Neural cell (in vitro differentiated cells): Measurements from ENCODE around the gene DDX53. TPM values are rescaled to one million over a fixed set of nuclear protein-coding genes. Genes with fewer than 3 reads are reported as not detected.

Source experiments
- H2AFZ ChIP-seq: fragments of 200-600, 300-800 bp; sonication (generic), shearing (Covaris generic); 2 replicates; pipeline ENCODE4 v1.6.0; 2014; ENCODE audit warnings: low read depth, mild to moderate bottlenecking, antibody characterized with exemption, low read length, moderate library complexity
- H3F3A ChIP-seq: fragments of 200-600 bp; shearing (Covaris generic); 2 replicates; pipeline ENCODE4 v1.6.1; 2016; ENCODE audit warnings: mild to moderate bottlenecking, moderate library complexity, mixed read lengths, antibody characterized with exemption, low read length; ENCODE audit not compliant: insufficient read depth, poor library complexity, severe bottlenecking
- H3K27ac ChIP-seq: fragments of 200-600, 300-800 bp; sonication (generic), shearing (Covaris generic); 2 replicates; pipeline ENCODE4 v1.5.1; 2014; ENCODE audit warnings: mild to moderate bottlenecking, low read length, moderate library complexity
- H3K27me3 ChIP-seq: fragments of 300-800, 200-600 bp; sonication (generic), shearing (Covaris generic); 2 replicates; pipeline ENCODE4 v1.6.0; 2014; ENCODE audit warnings: mild to moderate bottlenecking, low read depth, low read length, moderate library complexity; ENCODE audit not compliant: insufficient read depth
- H3K36me3 ChIP-seq: fragments of 300-800, 200-600 bp; sonication (generic), shearing (Covaris generic); 2 replicates; pipeline ENCODE4 v1.5.1; 2014; ENCODE audit warnings: mild to moderate bottlenecking, antibody characterized with exemption, low read length, moderate library complexity; ENCODE audit not compliant: insufficient read depth
- H3K4me2 ChIP-seq: fragments of 300-800, 200-600 bp; sonication (generic), shearing (Covaris generic); 2 replicates; pipeline ENCODE4 v1.6.0; 2014; ENCODE audit warnings: mild to moderate bottlenecking, low read length
- H3K4me3 ChIP-seq: fragments of 300-800, 200-600 bp; sonication (generic), shearing (Covaris generic); 2 replicates; pipeline ENCODE4 v1.5.1; 2014; ENCODE audit warnings: mild to moderate bottlenecking, low read length, moderate library complexity
- H3K79me2 ChIP-seq: fragments of 200-600 bp; shearing (Covaris generic); replicated peaks from 2 replicates; pipeline ENCODE4 v1.6.0; 2014; ENCODE audit warnings: mild to moderate bottlenecking, low read length, moderate library complexity; ENCODE audit not compliant: insufficient read depth
- H3K9ac ChIP-seq: fragments of 300-800, 200-600 bp; sonication (generic), shearing (Covaris generic); 2 replicates; pipeline ENCODE4 v1.6.1; 2016; ENCODE audit warnings: mild to moderate bottlenecking, low read length, mixed read lengths
- H3K9me2 ChIP-seq: fragments of 200-600 bp; shearing (Covaris generic); 2 replicates; pipeline ENCODE4 v1.6.1; 2016; ENCODE audit warnings: mild to moderate bottlenecking, low read length, mixed read lengths; ENCODE audit not compliant: insufficient read depth
- H3K9me3 ChIP-seq: fragments of 200-600, 300-800 bp; sonication (generic), shearing (Covaris generic); 2 replicates; pipeline ENCODE4 v1.6.1; 2016; ENCODE audit warnings: mild to moderate bottlenecking, mixed run types, low read length, moderate library complexity, mixed read lengths
- H4K20me1 ChIP-seq: fragments of 200-600 bp; shearing (Covaris generic); 2 replicates; pipeline ENCODE4 v1.6.1; 2016; ENCODE audit warnings: mild to moderate bottlenecking, mixed run types; ENCODE audit not compliant: insufficient read depth
- CTCF ChIP-seq: fragments of 450-650 bp; IDR thresholded peaks from 2 replicates; pipeline ENCODE4 v1.5.1; 2014; ENCODE audit warnings: antibody characterized with exemption, mild to moderate bottlenecking, moderate library complexity; ENCODE audit not compliant: poor library complexity, severe bottlenecking
- EP300 ChIP-seq: fragments of 450-650 bp; conservative IDR thresholded peaks from 2 replicates; pipeline ENCODE4 v1.6.1; 2014; ENCODE audit warnings: antibody characterized with exemption, mild to moderate bottlenecking, moderate library complexity; ENCODE audit not compliant: poor library complexity, severe bottlenecking
- EZH2 ChIP-seq: fragments of 200-600, 300-800 bp; shearing (Covaris generic), sonication (generic); IDR thresholded peaks from 2 replicates; pipeline ENCODE4 v1.6.1; 2014; ENCODE audit warnings: antibody characterized with exemption, low read length, borderline replicate concordance, mild to moderate bottlenecking; ENCODE audit not compliant: insufficient read depth, poor library complexity, severe bottlenecking
- MXI1 ChIP-seq: fragments of 450-650 bp; conservative IDR thresholded peaks from 2 replicates; pipeline ENCODE4 v1.6.1; 2014; ENCODE audit warnings: antibody characterized with exemption, mild to moderate bottlenecking; ENCODE audit not compliant: poor library complexity, severe bottlenecking
- POLR2AphosphoS5 ChIP-seq: IDR thresholded peaks from 2 replicates; pipeline ENCODE4 v1.6.1; 2012
- RAD21 ChIP-seq: fragments of 450-650 bp; conservative IDR thresholded peaks from 2 replicates; pipeline ENCODE4 v1.6.1; 2014; ENCODE audit warnings: antibody characterized with exemption, mild to moderate bottlenecking, moderate library complexity
- SMC3 ChIP-seq: fragments of 450-650 bp; conservative IDR thresholded peaks from 2 replicates; pipeline ENCODE4 v1.6.1; 2014; ENCODE audit warnings: antibody characterized with exemption, mild to moderate bottlenecking, moderate library complexity; ENCODE audit not compliant: poor library complexity
- TAF1 ChIP-seq: IDR thresholded peaks from 2 replicates; pipeline ENCODE4 v1.6.1; 2012; ENCODE audit warnings: low read depth
- polyA plus RNA-seq: library from polyadenylated mRNA; depleted of rRNA; stranded (reverse); fragments of >200 nt; gene quantifications from 2 replicates; pipeline ENCODE4 v1.2.3, GENCODE V29; 2014
- TF ChIP-seq, protein P1 (sequence below): IDR thresholded peaks from 2 replicates; pipeline ENCODE4 v1.6.1; 2012; ENCODE audit warnings: borderline replicate concordance

DDX53 gene
- polyA plus RNA-seq, 1 donor from 2014 or later = not detected

GRCh38 chrX:22968494-22968893 lies 31.3 kb upstream of the DDX53 start:
- no peak overlapping the region for H3K9ac ChIP-seq
- H4K20me1 ChIP-seq = no peaks in the 10 kb centered on the region
- H3K27me3 ChIP-seq = no peaks in the 10 kb centered on the region
- no peaks in the 10 kb centered on the region for H3K9me3 ChIP-seq
- TF ChIP-seq TAF1 = no peak
- TF ChIP-seq CTCF = no peak
- no peak for TF ChIP-seq RAD21
- no peak for TF ChIP-seq MXI1
- TF ChIP-seq, protein P1, sequence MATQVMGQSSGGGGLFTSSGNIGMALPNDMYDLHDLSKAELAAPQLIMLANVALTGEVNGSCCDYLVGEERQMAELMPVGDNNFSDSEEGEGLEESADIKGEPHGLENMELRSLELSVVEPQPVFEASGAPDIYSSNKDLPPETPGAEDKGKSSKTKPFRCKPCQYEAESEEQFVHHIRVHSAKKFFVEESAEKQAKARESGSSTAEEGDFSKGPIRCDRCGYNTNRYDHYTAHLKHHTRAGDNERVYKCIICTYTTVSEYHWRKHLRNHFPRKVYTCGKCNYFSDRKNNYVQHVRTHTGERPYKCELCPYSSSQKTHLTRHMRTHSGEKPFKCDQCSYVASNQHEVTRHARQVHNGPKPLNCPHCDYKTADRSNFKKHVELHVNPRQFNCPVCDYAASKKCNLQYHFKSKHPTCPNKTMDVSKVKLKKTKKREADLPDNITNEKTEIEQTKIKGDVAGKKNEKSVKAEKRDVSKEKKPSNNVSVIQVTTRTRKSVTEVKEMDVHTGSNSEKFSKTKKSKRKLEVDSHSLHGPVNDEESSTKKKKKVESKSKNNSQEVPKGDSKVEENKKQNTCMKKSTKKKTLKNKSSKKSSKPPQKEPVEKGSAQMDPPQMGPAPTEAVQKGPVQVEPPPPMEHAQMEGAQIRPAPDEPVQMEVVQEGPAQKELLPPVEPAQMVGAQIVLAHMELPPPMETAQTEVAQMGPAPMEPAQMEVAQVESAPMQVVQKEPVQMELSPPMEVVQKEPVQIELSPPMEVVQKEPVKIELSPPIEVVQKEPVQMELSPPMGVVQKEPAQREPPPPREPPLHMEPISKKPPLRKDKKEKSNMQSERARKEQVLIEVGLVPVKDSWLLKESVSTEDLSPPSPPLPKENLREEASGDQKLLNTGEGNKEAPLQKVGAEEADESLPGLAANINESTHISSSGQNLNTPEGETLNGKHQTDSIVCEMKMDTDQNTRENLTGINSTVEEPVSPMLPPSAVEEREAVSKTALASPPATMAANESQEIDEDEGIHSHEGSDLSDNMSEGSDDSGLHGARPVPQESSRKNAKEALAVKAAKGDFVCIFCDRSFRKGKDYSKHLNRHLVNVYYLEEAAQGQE = no peak
- no peak for TF ChIP-seq EZH2
- no peak for TF ChIP-seq SMC3
- TF ChIP-seq POLR2AphosphoS5 = no peak
- no peak for TF ChIP-seq EP300
- H3K27ac ChIP-seq = no peak overlapping the region
- no peak overlapping the region for H2AFZ ChIP-seq
- no peak overlapping the region for H3K4me2 ChIP-seq
- no peaks in the 10 kb centered on the region for H3F3A ChIP-seq
- H3K36me3 ChIP-seq = no peaks in the 10 kb centered on the region
- no peak overlapping the region for H3K4me3 ChIP-seq
- H3K79me2 ChIP-seq = no peaks in the 10 kb centered on the region
- no peaks in the 10 kb centered on the region for H3K9me2 ChIP-seq

DNA sequence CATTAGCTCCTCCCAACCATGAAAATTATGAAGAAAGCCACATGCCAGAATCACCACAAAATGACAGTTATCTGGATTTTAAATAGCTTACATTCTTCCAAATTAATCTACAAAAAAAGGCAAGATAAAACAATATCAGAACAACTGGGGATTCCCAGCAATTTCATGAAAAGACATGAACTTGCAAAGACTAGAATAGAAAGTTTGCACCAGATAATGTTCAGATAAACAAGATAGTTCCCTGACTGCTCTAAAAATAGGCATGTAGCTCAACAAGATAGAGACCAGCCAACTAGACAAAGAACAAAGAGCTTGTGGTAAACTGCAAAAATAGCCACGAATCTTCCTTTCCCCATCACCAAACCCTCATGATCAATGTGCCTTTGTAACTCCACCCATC lies 30.3 kb upstream of the DDX53 start:
- Histone ChIP-seq H3K27ac (no peak overlapping the region), H3K9me3 (no peaks in the 10 kb centered on the region), H3K9ac (no peak overlapping the region), H2AFZ (no peak overlapping the region), H3K79me2 (no peaks in the 10 kb centered on the region), H3K27me3 (no peaks in the 10 kb centered on the region), H4K20me1 (no peaks in the 10 kb centered on the region), H3K9me2 (no peaks in the 10 kb centered on the region), H3K36me3 (no peaks in the 10 kb centered on the region), H3K4me2 (no peak overlapping the region), H3K4me3 (no peak overlapping the region), H3F3A (no peaks in the 10 kb centered on the region)
- TF ChIP-seq CTCF = no peak
- TF ChIP-seq SMC3 = no peak
- TF ChIP-seq MXI1 = no peak
- TF ChIP-seq EP300 = no peak
- no peak for TF ChIP-seq TAF1
- no peak for TF ChIP-seq POLR2AphosphoS5
- TF ChIP-seq EZH2 = no peak
- TF ChIP-seq RAD21 = no peak
